Activated CD4-positive, alpha-beta T cell treated with anti-CD3 and anti-CD28 coated beads, Interleukin-2, amount 10 ng/mL, durations not matched to agents 24 days and 14 days (primary cell): Measurements from ENCODE around the gene ACER3. TPM values are rescaled to one million over a fixed set of nuclear protein-coding genes. Genes with fewer than 3 reads are reported as not detected.
"Not testable (repeated sequence)": the region's sequence is repeated elsewhere in the genome, so short reads cannot be mapped to it uniquely, and the experiment has no call there.

Experiments
- DNase-seq: peaks from one replicate; pipeline ENCODE4 v3.0.0; 2022
- H3K27ac Mint-ChIP-seq: one replicate; pipeline ENCODE4 v1.8.0; 2022; ENCODE audit warnings: mild to moderate bottlenecking, mixed read lengths
- H3K27me3 Mint-ChIP-seq: one replicate; pipeline ENCODE4 v1.8.0; 2022; ENCODE audit warnings: mixed read lengths
- H3K36me3 Mint-ChIP-seq: one replicate; pipeline ENCODE4 v1.8.0; 2022; ENCODE audit warnings: low read depth, mild to moderate bottlenecking, mixed read lengths
- H3K4me1 Mint-ChIP-seq: one replicate; pipeline ENCODE4 v1.8.0; 2021; ENCODE audit warnings: mixed read lengths
- H3K4me3 Mint-ChIP-seq: one replicate; pipeline ENCODE4 v1.8.0; 2022; ENCODE audit warnings: mild to moderate bottlenecking, moderate library complexity, mixed read lengths
- H3K9me3 Mint-ChIP-seq: one replicate; pipeline ENCODE4 v1.8.0; 2021; ENCODE audit warnings: mixed read lengths
- intact Hi-C: fragments of 100-400 bp; cut with micrococcal nuclease; formaldehyde crosslinking; loops from one replicate; pipeline ENCODE4 v1.15.1; 2023
- total RNA-seq: library from RNA; stranded (reverse); gene quantifications from 2 replicates; pipeline ENCODE4 v1.2.3, GENCODE V29; 2022

ACER3 gene
- total RNA-seq, 1 donor from 2014 or later: 12.5 TPM

GRCh38 chr11:76872959-76873827 is 12.5 kb downstream of the ACER3 start:
- no peaks in the 10 kb centered on the region for H3K4me1 Mint-ChIP-seq
- no peak for DNase-seq
- no peaks in the 10 kb centered on the region for H3K27me3 Mint-ChIP-seq
- no peak overlapping the region for H3K27ac Mint-ChIP-seq
- peaks cover 8% of the 10 kb centered on the region for H3K36me3 Mint-ChIP-seq
- H3K4me3 Mint-ChIP-seq: no peak overlapping the region
- intact Hi-C loops: no loop called here
- no peaks in the 10 kb centered on the region for H3K9me3 Mint-ChIP-seq

GRCh38 chr11:76878014-76878413 is 17.3 kb downstream of the ACER3 start:
- intact Hi-C loops: no loop called here
- Mint-ChIP-seq H3K4me1 (no peaks in the 10 kb centered on the region), H3K9me3 (no peaks in the 10 kb centered on the region), H3K36me3 (no peaks in the 10 kb centered on the region), H3K27me3 (peaks cover 1% of the 10 kb centered on the region), H3K4me3 (no peak overlapping the region), H3K27ac (no peak overlapping the region)
- DNase-seq: no peak

- intact Hi-C loops: no loop called here
- no peaks in the 10 kb centered on the region for H3K9me3 Mint-ChIP-seq
- DNase-seq: no peak
- H3K27ac Mint-ChIP-seq: no peak overlapping the region
- H3K4me3 Mint-ChIP-seq: no peak overlapping the region
- H3K36me3 Mint-ChIP-seq: no peaks in the 10 kb centered on the region
- peaks cover 5% of the 10 kb centered on the region for H3K4me1 Mint-ChIP-seq
- peaks cover 1% of the 10 kb centered on the region for H3K27me3 Mint-ChIP-seq
Observed at GRCh38 chr11:76880314-76880713, 19.6 kb downstream of the ACER3 start.

GRCh38 chr11:76880956-76881355 is 20.2 kb downstream of the ACER3 start:
- no peak overlapping the region for H3K4me3 Mint-ChIP-seq
- no peak for DNase-seq
- no peaks in the 10 kb centered on the region for H3K9me3 Mint-ChIP-seq
- peaks cover 1% of the 10 kb centered on the region for H3K27me3 Mint-ChIP-seq
- H3K27ac Mint-ChIP-seq: no peak overlapping the region
- H3K4me1 Mint-ChIP-seq: peaks cover 9% of the 10 kb centered on the region
- intact Hi-C loops: no loop called here
- no peaks in the 10 kb centered on the region for H3K36me3 Mint-ChIP-seq

- Mint-ChIP-seq H3K27ac (no peak overlapping the region), H3K36me3 (no peaks in the 10 kb centered on the region), H3K9me3 (no peaks in the 10 kb centered on the region), H3K27me3 (no peaks in the 10 kb centered on the region), H3K4me3 (no peak overlapping the region), H3K4me1 (peaks cover 11% of the 10 kb centered on the region)
- intact Hi-C loops: no loop called here
- DNase-seq: no peak
Observed at GRCh38 chr11:76885390-76886097, 24.8 kb downstream of the ACER3 start.

- Mint-ChIP-seq H3K36me3 (no peaks in the 10 kb centered on the region), H3K9me3 (no peaks in the 10 kb centered on the region), H3K4me3 (no peak overlapping the region), H3K27me3 (no peaks in the 10 kb centered on the region), H3K4me1 (peaks cover 11% of the 10 kb centered on the region), H3K27ac (no peak overlapping the region)
- intact Hi-C loops: no loop called here
- DNase-seq: no peak
Observed at GRCh38 chr11:76888989-76889388, 28.3 kb downstream of the ACER3 start.

- intact Hi-C loops: no loop called here
- Mint-ChIP-seq H3K27me3 (no peaks in the 10 kb centered on the region), H3K4me3 (no peak overlapping the region), H3K9me3 (no peaks in the 10 kb centered on the region), H3K36me3 (no peaks in the 10 kb centered on the region), H3K27ac (no peak overlapping the region), H3K4me1 (peaks cover 11% of the 10 kb centered on the region)
- no peak for DNase-seq
Observed at GRCh38 chr11:76889411-76889975, 28.8 kb downstream of the ACER3 start.

GRCh38 chr11:76890329-76890728 is 29.6 kb downstream of the ACER3 start:
- no peaks in the 10 kb centered on the region for H3K9me3 Mint-ChIP-seq
- H3K4me1 Mint-ChIP-seq: peaks cover 6% of the 10 kb centered on the region
- no peaks in the 10 kb centered on the region for H3K27me3 Mint-ChIP-seq
- no peaks in the 10 kb centered on the region for H3K36me3 Mint-ChIP-seq
- intact Hi-C loops: no loop called here
- DNase-seq: no peak
- no peak overlapping the region for H3K27ac Mint-ChIP-seq
- H3K4me3 Mint-ChIP-seq: no peak overlapping the region

GRCh38 chr11:76891285-76891684 is 30.6 kb downstream of the ACER3 start:
- H3K4me3 Mint-ChIP-seq: no peak overlapping the region
- intact Hi-C loops: no loop called here
- H3K27me3 Mint-ChIP-seq: no peaks in the 10 kb centered on the region
- H3K36me3 Mint-ChIP-seq: no peaks in the 10 kb centered on the region
- H3K9me3 Mint-ChIP-seq: no peaks in the 10 kb centered on the region
- H3K4me1 Mint-ChIP-seq: peaks cover 2% of the 10 kb centered on the region
- DNase-seq: no peak
- H3K27ac Mint-ChIP-seq: no peak overlapping the region

GRCh38 chr11:76891793-76892192 is 31.1 kb downstream of the ACER3 start:
- Mint-ChIP-seq H3K4me1 (peaks cover 2% of the 10 kb centered on the region), H3K27ac (no peak overlapping the region), H3K27me3 (no peaks in the 10 kb centered on the region)

GRCh38 chr11:76892306-76892705 is 31.6 kb downstream of the ACER3 start:
- Mint-ChIP-seq H3K4me3 (no peak overlapping the region), H3K4me1 (peaks cover 2% of the 10 kb centered on the region), H3K27ac (no peak overlapping the region), H3K9me3 (no peaks in the 10 kb centered on the region), H3K36me3 (no peaks in the 10 kb centered on the region), H3K27me3 (no peaks in the 10 kb centered on the region)
- DNase-seq: no peak
- intact Hi-C loops: no loop called here

More at GRCh38 chr11:76891793-76892192, 31.1 kb downstream of the ACER3 start:
- no peaks in the 10 kb centered on the region for H3K9me3 Mint-ChIP-seq
- no peak overlapping the region for H3K4me3 Mint-ChIP-seq
- intact Hi-C loops: no loop called here
- H3K36me3 Mint-ChIP-seq: no peaks in the 10 kb centered on the region
- DNase-seq: no peak

- no peak for DNase-seq
- Mint-ChIP-seq H3K9me3 (no peaks in the 10 kb centered on the region), H3K4me3 (no peak overlapping the region), H3K36me3 (no peaks in the 10 kb centered on the region), H3K4me1 (no peaks in the 10 kb centered on the region), H3K27ac (no peak overlapping the region), H3K27me3 (no peaks in the 10 kb centered on the region)
- intact Hi-C loops: no loop called here
Observed at GRCh38 chr11:76897233-76897632, 36.5 kb downstream of the ACER3 start.

GRCh38 chr11:76901144-76901543 is 40.4 kb downstream of the ACER3 start:
- peaks cover 2% of the 10 kb centered on the region for H3K4me1 Mint-ChIP-seq
- intact Hi-C loops: no loop called here
- H3K4me3 Mint-ChIP-seq: no peak overlapping the region
- H3K36me3 Mint-ChIP-seq: no peaks in the 10 kb centered on the region
- no peak overlapping the region for H3K27ac Mint-ChIP-seq
- H3K9me3 Mint-ChIP-seq: no peaks in the 10 kb centered on the region
- DNase-seq: no peak
- no peaks in the 10 kb centered on the region for H3K27me3 Mint-ChIP-seq

- intact Hi-C loops, H3K4me1 Mint-ChIP-seq, H3K36me3 Mint-ChIP-seq, H3K9me3 Mint-ChIP-seq, H3K27me3 Mint-ChIP-seq, DNase-seq, H3K4me3 Mint-ChIP-seq, H3K27ac Mint-ChIP-seq: not testable (repeated sequence)
Observed at GRCh38 chr11:76901622-76902021, 40.9 kb downstream of the ACER3 start.
